DMS114 treated with DMSO at 0.1 percent for 48 hours (cell line): Measurements from ENCODE around the gene SOX30.
"Not testable (repeated sequence)": the region's sequence is repeated elsewhere in the genome, so short reads cannot be mapped to it uniquely, and the experiment has no call there.

Experiments
- DNase-seq: peaks from one replicate; lab custom pipeline; 2025; ENCODE audit not compliant: unreplicated experiment; lab: John Stamatoyannopoulos, UW

SOX30 gene

DNA sequence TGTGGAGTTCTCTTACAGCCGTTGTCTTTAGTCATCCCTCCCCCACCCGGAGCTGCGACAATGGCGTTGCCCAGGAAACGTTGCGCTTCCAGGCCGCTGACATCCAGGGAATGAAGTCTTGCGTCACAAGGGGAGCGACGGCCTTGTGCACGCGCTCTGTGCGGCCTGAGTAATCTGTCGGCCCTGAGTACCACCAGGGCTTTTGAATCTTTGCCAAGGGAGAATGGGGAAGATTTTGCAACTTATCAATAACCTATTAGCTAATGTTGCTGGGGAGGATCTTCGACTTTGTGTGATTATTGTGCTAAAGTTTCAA lies at the start of gene SOX30:
Gene SOX30 (minus strand): TSS at position 62 of the 316 bp plus-strand sequence. CDS start 360 bp downstream, outside the sequence.
- DNase-seq: no peak

DNA sequence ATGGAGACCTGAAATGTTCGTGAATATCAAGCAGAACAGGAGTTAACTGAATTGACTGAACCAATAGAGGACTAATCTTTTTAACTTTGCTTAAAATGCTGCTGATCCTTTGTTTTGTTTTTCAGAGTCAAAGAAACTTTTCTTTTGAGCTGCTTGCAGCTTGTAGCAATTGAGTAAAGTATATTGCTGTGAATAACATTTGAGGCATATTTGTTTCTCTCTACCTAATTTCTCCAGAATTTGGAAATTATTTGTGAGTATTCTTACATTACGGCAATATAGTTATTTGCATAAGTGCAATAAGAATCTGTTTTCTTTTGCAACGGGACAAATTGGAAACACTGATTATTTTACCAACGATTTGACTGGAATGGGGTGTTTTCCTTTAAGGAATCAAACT lies 46.4 kb upstream of the SOX30 start:
- DNase-seq: not testable (repeated sequence)

DNA sequence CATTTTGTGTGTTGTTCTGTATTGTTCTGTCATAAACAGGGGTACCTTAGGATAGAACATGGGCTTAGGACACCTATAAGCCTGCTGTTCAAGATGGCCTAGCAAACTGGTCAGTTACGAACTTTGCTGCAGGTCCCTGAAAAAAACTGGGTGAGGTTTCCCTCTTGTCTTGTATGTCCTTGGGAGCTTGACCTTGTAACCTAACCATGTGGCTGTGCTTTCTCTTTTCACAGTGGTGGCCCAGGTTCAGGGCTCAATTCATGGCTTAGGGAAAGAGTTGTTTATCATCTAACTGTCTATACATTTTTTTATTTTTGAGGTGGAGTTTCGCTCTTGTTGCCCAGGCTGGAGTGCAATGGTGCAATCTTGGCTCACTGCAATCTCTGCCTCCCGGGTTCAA lies 43.9 kb upstream of the SOX30 start:
- not testable (repeated sequence) for DNase-seq

DNA sequence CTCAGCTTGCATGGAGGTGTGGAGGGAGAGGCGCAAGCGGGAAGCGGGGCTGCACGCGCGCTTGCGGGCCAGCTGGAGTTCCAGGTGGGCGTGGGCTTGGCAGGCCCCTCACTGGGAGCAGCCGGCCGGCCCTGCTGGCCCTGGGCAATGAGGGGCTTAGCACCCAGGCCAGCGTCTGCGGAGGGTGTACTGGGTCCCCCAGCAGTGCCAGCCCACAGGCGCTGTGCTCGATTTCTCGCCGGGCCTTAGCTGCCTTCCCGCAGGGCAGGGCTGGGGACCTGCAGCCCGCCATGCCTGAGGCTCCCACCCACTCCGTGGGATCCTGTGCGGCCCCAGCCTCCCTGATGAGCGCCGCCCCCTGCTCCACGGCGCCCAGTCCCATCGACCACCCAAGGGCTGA lies 41.6 kb upstream of the SOX30 start:
- DNase-seq: not testable (repeated sequence)

DNA sequence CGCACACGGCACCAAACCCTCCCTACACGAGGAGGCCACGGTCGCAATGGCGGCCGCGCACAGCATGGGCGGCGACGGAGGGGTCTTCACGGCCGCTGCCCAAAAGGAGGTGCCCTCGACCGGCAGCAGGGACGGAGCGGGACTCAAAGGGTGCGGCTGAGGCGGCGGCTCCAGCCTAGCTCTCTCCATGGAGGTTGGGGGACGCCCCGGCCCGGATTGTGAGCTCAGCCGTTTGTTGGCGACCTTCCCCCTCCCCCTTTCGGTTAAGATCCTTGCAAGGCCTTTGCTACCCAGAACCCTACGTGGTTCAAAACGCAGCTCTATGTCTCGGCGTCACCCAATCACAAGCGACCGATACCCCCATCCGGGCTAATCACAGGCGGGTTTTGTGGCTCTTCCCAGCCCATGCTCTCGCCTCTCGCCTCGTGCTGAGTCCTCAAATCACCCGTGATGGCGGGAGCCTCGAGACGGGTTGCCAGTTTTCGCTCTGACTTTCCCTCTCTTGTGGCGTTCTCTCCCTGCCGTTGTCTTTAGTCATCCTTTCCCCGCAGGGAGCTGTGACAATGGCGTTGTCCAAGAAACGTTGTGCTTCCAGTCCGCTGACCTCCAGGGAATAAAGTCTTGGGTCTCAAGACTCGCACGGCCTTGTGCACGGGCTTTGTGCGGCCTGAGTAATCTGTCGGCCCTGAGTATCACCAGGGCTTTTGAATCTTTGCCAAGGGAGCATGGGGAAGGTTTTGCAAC lies 38.6 kb upstream of the SOX30 start:
- no peak for DNase-seq

DNA sequence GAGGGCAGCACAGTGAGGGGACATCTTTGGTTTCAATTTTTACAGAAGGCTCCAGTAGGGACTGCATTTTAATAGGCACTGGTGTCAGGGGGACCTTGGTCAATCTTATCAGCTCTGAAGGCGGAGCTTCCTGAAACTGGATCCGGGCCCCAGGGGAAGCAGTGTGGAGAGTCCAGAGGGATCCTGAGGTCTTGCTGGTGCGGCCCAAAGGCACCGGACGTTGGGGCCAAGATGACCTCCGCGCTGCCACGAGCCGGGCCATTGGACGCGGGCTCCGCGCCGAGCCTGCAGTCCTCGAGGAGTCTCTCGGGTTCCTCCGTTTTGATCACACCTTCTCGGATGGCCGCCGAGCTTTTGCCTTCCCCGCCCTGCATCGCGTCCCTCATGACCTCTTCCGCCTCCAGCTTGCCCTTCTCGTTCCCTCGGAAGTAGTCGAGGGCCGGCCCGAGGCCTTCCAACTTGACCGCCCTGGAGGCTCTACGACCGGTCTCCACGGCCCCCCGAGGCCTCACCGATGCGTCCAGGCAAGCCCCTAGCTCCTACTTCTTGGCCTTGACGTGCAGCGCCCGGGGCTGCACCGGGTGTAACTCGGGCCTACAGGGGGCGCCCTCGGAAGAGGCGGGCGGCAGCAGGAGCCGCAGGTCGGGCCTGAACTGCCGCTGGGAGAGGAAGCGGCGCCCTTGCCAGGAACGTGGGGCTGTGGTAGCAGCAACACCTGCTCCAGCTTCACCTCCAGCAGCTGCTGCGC lies 37.9 kb upstream of the SOX30 start:
- no peak for DNase-seq

DNA sequence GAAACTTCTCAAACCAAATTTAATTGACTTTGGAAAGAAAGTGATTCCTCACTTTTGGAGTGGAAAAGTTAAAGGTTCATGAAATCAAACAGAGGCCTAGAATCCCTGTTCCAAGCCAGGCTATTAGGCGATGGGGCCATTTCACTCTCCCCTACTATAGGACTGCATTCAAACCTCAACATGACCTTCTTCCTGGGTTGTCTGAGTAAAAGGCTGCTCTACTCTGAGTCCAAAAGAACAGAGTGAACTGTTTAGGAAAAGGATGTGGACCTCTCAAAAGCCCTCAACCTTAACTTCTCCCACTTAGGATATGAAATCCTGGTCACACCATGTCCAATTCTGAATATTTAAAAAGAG lies 34.9 kb upstream of the SOX30 start:
- no peak for DNase-seq

DNA sequence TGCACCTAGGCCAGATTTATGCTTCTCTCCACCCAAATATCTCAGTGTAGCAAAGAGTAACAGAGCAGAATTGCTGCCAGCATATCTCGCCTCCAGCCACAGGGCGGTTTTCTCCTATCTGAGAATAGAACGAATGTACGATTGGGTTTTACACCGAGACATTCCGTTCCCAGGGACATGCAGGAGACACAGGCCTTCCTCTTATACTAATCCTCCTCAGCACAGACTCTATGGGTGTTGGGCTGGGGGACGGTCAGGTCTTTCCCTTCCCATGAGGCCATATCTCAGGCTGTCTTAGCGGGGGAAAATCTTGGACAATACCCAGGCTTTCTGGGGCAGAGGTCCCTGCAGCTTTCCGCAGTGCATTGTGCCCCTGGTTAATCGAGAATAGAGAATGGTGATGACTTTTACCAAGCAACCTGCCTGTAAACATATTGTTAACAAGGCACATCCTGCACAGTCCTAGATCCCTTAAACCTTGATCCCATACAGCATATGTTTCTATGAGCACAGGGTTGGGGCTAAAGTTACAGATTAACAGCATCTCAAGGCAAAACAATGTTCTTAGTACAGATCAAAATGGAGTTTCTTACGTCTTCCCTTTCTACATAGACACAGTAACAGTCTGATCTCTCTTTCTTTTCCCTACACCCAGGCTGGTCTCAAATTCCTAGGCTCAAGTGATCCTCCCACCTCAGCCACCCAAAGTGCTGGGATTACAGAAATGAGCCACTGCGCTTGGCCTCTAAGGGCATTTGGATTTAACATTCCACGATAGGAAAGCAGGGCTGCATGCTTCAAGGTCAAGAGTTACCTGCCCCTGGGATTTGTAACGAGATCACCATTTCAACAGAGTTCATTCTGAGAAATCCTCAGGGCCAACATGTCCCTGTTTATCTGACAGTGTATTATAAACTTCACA lies 34.3 kb upstream of the SOX30 start:
- not testable (repeated sequence) for DNase-seq

DNA sequence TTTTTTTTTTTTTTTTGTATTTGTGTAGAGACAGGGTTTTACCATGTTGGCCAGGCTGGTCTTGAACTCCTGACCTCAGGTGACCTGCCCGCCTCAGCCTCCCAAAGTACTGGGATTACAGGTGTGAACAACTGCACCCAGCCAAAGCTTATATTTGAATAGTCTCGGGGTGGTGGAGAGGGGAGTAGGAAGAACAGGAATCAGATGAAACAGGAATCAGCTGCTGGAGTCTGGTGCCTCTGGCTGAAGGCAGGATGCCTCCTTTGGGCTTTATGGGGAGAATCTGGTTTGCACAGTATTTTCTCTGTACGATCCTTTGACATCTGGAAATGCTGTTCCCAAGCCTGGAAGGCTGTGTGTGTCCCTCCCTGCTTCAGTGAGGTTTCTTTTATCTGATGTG lies 30.0 kb upstream of the SOX30 start:
- no peak for DNase-seq

DNA sequence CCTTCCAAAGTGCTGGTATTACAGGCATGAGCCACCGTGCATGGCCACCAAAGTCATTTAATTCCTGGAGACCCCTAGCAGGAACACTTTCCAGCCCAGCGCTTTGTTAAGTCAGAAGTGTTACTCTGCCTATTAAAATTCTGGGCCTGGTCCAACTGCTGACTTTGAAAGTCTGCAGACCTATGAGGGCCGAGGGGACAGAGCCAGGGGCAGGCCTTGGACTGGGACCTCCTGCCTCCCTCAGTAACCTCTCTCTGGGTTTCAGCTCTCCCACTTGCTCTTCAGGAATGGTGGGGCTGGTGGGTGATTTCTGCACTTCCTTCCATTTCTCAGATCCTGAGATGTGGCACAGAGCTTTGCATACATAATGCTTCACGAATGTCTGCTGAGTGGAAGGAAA lies 28.8 kb upstream of the SOX30 start:
- DNase-seq: no peak

DNA sequence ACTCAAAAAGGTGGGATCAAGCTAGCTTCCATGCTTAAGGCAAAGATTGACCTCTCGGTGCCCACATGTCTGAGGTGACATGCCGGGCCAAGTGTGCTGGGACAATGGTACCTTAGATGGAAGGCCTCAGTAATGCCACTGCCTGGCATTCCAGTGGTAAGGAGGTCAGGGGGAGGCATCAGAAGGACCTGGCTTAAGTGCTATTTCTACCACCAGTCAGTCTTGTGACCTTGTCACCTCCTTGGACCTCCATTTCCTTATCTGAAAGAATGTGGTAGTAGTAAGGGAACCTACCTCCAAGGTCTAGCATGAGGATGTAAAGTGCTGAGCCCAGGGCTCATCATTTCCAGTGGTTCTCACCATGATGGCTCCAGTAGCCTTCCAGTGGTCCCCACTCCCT lies 28.0 kb upstream of the SOX30 start:
- DNase-seq: no peak

DNA sequence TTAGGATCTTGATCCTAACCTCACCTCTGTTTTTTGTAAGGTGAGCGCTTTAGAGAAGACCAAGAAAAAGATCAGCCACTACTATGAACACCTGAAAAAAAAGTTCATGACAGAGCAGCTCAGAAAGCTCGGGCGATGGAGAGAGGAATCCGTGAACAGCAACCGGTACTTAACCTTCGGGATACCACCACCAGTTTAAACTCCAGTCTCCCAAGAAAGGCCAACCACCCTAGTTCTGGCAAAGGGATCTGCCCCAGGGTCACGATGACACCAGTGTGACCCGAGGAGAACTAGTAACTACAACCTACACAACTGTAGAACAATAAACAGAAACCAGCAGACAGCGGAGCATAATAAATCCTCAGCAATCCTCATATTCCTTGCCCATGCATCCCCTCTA lies 27.6 kb upstream of the SOX30 start:
- DNase-seq: no peak

DNA sequence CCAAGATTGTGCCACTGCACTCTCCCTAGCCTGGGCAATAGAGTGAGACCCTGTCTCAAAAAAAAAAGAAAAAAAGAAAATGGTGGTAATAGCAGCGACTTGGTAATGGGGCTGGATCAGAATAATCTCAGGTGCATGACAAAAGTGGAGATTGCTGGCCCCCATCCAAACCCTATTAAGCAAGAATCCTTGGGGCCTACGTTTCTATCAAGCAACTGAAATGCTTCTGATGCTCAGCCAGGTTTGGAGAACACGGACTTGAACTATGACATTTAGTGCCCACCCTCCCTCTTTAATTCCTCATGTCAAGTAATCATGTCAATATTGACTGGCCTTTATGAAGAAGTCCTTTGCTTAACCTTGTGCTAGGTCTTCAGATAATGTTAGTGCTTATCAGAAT lies 25.7 kb upstream of the SOX30 start:
- DNase-seq: no peak

DNA sequence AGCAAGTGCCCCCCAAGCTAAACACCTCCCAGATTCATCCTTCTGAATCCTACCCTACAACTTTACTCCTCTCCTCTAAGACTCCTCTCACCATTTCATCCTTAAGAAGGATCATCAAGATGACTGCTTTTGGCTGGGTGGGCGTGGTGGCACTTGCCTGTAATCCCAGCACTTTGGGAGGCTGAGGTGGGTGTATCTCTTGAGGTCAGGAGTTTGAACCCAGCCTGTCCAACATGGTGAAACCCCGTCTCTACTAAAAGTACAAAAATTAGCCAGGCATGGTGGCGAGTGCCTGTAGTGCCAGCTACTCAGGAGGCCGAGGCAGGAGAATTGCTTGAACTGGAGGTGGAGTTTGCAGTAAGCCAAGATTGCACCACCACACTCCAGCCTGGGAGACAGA lies 22.1 kb upstream of the SOX30 start:
- DNase-seq: not testable (repeated sequence)

DNA sequence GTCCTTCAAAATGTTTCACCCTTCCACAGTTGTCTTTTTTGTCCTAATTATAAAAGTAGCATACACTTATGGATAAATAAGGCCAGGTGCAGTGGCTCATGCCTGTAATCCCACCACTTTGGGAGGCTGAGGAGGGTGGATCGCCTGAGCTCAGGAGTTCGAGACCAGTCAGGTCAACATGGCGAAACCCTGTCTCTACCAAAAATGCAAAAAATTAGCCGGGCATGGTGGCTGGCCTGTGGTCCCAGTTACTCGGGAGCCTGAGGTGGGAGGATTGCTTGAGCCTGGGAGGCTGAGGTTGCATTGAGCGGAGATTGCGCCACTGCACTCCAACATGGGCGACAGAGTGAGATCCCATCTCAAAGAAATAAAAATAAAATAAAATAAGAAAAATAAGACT lies 20.7 kb upstream of the SOX30 start:
- no peak for DNase-seq

DNA sequence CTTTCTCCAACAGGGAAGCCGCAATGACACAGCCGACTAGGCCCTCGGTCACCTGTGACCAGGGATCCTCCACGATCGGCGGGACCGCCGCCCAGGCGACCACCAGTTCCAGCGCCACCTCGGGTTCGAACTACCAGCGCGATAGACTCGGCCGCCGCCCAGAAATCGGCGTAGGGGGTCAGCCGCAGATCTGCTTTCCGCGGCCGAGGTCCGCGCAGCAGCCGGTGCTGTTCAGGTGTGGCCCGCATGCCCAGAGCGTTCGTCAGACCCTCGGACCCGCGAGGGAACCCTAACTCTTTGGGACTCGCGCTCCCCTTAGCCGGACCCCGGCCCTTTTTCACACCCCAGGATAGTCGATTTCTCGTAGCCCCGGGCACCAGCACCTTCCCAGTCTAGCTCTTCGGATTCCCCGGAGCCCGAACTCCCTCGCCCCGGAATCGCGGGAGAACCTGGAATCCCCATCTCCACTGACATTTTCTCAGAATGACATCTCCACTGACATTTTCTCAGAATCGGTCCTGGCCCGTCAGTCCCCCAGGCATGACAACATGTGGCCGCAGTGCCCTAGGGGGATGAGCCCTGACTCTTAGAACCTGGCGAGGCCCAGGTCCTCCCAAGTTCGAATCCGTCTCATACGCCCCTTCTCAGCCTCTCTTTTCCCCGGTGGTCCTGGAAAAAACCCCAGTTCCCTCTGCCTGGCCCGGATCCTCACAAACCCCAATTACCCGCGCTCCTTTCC lies 19.5 kb upstream of the SOX30 start:
- DNase-seq: no peak

DNA sequence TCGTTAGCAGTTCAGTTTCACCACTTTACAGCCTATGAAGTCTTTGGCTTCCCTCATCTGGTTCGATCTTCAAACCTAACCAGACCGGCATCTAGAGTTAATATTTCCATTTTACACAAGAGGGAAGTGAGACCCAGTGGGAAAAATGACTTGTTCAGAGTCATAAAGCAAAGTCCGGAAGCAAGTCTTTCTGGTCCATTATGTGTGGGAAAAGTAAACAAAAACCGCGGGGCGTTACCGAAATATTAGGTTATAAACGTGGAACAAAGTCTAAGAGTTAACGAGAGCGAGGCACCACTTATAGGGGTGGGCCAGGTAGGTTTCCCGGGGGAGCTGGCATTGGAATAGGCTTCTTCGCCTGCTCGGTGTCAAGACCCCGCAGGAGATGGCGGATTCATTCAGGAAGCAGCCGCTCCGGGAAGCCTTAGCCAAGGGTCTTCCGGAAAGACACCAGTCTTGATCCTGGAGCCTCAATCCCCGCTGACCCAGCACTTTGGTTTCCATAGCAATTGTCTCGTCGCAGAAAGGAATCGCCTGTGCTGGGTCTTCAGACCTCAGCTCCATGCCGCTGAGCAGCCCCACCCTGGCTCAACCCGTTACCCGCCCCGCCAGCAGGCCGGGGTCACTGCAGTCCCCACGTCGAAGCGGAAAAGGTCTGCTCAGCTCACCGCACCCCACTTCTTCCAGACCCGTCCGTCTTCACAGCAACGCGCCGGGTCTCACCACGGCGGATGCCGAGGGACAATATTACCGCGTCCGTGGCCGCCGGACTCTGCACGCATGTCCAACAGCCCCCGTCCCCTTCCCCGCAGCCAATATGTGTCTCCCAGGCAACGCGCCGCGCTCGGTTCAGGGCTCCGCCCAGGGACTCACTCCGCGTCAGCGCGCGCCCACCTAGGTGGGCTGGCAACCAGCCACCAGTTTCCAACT lies 18.7 kb upstream of the SOX30 start, which contains the start of gene C5orf52:
Gene C5orf52 (plus strand): TSS at position 872 of the 930 bp plus-strand sequence. CDS start 82 bp downstream, outside the sequence.
- DNase-seq: no peak

DNA sequence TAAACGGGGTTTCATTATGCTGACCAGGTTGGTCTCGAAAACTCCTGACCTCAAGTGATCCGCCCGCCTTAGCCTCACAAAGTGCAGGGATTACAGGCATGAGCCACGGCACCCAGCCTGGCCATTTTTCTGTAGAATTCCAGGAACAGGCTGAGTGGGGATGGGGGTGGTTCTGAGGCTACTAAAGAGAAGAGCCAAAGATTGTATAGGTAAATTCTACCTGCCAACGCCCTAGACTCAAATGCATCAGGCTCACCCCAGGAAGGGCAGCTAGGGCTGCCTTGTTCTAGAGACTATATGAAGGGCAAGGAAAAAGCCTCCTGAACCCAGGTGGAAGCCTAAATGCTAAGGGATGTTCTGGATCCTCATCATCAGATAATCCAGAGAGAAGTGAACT lies 17.5 kb upstream of the SOX30 start:
- no peak for DNase-seq

DNA sequence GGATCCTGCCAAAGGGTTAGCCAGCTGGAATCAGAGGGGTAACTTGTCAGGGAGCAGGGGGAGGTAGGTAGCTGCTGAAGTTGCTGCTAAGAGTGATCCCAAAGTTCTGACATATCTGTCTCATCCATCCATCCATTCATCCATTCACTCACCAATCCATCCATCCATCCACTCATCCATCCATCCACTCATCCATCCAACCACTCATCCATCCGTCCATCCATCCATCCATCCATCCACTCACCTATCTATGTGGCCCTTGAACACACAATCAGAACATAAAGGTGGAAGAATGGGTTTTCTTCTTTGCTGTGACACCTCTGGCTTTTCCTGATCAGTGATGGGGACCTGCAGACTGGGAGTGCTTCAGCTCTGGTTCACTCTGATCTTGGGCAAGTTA lies 16.1 kb upstream of the SOX30 start:
- no peak for DNase-seq
